H1 (cell line): ENCODE data around the gene FRMD3. TPM values are rescaled to one million over a fixed set of nuclear protein-coding genes. Genes with fewer than 3 reads are reported as not detected.

Source experiments
- CTCF ChIA-PET: fragments of 300-600 bp; sonication (Branson Sonifier 250); formaldehyde crosslinking; loops from one replicate; lab custom pipeline; 2021; ENCODE audit not compliant: partially characterized antibody; lab: Charles Lee
- POLR2A ChIA-PET: fragments of 300-600 bp; sonication (Branson Sonifier 250); formaldehyde crosslinking; loops from one replicate; lab custom pipeline; 2021; ENCODE audit warnings: inconsistent platforms; ENCODE audit not compliant: partially characterized antibody; lab: Charles Lee
- DNase-seq, 2 experiments: peaks; one replicate each; pipeline versions ENCODE4 v3.0.0 to v3.0.0-alpha.2; 2010 to 2022; ENCODE audit warnings: low spot score in 2 of 2, low read depth in 1 of 2, mixed read lengths in 1 of 2
- FAIRE-seq: peaks from 2 replicates; lab custom pipeline; 2011; peaks lifted over from hg19 to GRCh38; lab: Jason Lieb, UNC
- H2AFZ ChIP-seq: 2 replicates; pipeline ENCODE4 v1.8.1; 2012; ENCODE audit warnings: low read length, inconsistent platforms
- H2AK5ac ChIP-seq: 2 replicates; pipeline ENCODE4 v1.6.1; 2013; ENCODE audit warnings: low read depth, low read length
- H2BK120ac ChIP-seq: replicated peaks from 2 replicates; pipeline ENCODE3; 2013; ENCODE audit warnings: low read depth, low read length, inconsistent platforms
- H2BK12ac ChIP-seq: 2 replicates; pipeline ENCODE4 v1.6.1; 2013; ENCODE audit warnings: low read depth, low read length
- H2BK15ac ChIP-seq: 2 replicates; pipeline ENCODE4 v1.6.1; 2013; ENCODE audit warnings: low read length
- H2BK20ac ChIP-seq: 2 replicates; pipeline ENCODE4 v1.6.1; 2013; ENCODE audit warnings: low read length
- H2BK5ac ChIP-seq: 2 replicates; pipeline ENCODE4 v1.6.1; 2013; ENCODE audit warnings: low read depth, low read length
- H3K14ac ChIP-seq: 2 replicates; pipeline ENCODE4 v1.6.1; 2013; ENCODE audit warnings: inconsistent platforms; ENCODE audit not compliant: insufficient read length
- H3K18ac ChIP-seq: 2 replicates; pipeline ENCODE4 v1.6.1; 2013; ENCODE audit warnings: low read length; ENCODE audit errors: extremely low read depth
- H3K23ac ChIP-seq: 2 replicates; pipeline ENCODE4 v1.6.1; 2013; ENCODE audit warnings: inconsistent platforms; ENCODE audit not compliant: insufficient read length
- H3K23me2 ChIP-seq: 2 replicates; pipeline ENCODE4 v1.6.1; 2013; ENCODE audit warnings: low read depth, low read length
- H3K27ac ChIP-seq: 2 replicates; pipeline ENCODE4 v1.6.1; 2011; ENCODE audit warnings: low read depth, low read length, inconsistent platforms
- H3K27me3 ChIP-seq, 4 experiments: replicated peaks in 1 of 4; 1 replicate in 1 of 4; 2 replicates in 3 of 4; pipeline versions ENCODE4 v1.6.1 to v1.8.1; 2011 to 2013; ENCODE audit warnings: low read length in 3 of 4, mild to moderate bottlenecking in 3 of 4, inconsistent platforms in 2 of 4, mixed read lengths in 2 of 4, moderate library complexity in 1 of 4; ENCODE audit not compliant: control insufficient read depth in 3 of 4, insufficient read depth in 3 of 4; ENCODE audit errors: extremely low read depth in 1 of 4
- H3K36me3 ChIP-seq, 4 experiments: 2 replicates each; pipeline versions ENCODE4 v1.6.1 to v1.8.1; 2011 to 2013; ENCODE audit warnings: mild to moderate bottlenecking in 4 of 4, low read length in 3 of 4, moderate library complexity in 2 of 4, control low read depth in 1 of 4, inconsistent platforms in 1 of 4; ENCODE audit not compliant: insufficient read depth in 4 of 4, control insufficient read depth in 2 of 4
- H3K4ac ChIP-seq: replicated peaks from 2 replicates; pipeline ENCODE3; 2013; ENCODE audit warnings: low read length, low read depth, mixed read lengths, inconsistent platforms; ENCODE audit not compliant: insufficient read length
- H3K4me1 ChIP-seq, 4 experiments: replicated peaks in 1 of 4; 1 replicate in 1 of 4; 2 replicates in 3 of 4; pipeline versions ENCODE4 v1.6.1 to v1.8.1; 2011 to 2013; ENCODE audit warnings: low read length in 3 of 4, inconsistent platforms in 2 of 4, mixed read lengths in 1 of 4; ENCODE audit not compliant: insufficient read depth in 4 of 4, control insufficient read depth in 3 of 4
- H3K4me2 ChIP-seq, 2 experiments: 2 replicates each; pipeline versions ENCODE4 v1.6.1 to v1.8.1; 2011 to 2013; ENCODE audit warnings: low read depth in 2 of 2, low read length in 2 of 2, control low read depth in 1 of 2, inconsistent platforms in 1 of 2, mild to moderate bottlenecking in 1 of 2; ENCODE audit not compliant: insufficient read depth in 1 of 2
- H3K4me3 ChIP-seq, 4 experiments: fragments of 200-600, 300-600 bp in 1 of 4; sonication (generic), shearing (Covaris generic), sonication (Bioruptor Twin) in 1 of 4; 2 replicates each; pipeline versions ENCODE4 v1.5.1 to v1.8.1; 2011 to 2016; ENCODE audit warnings: low read length in 4 of 4, low read depth in 3 of 4, control low read depth in 2 of 4, inconsistent platforms in 2 of 4, mild to moderate bottlenecking in 2 of 4, mixed read lengths in 1 of 4, moderate library complexity in 1 of 4; ENCODE audit not compliant: insufficient read depth in 2 of 4; ENCODE audit errors: extremely low read depth in 1 of 4
- H3K56ac ChIP-seq: replicated peaks from 2 replicates; pipeline ENCODE3; 2013; ENCODE audit warnings: low read depth, mild to moderate bottlenecking, mixed read lengths, low read length, inconsistent platforms; ENCODE audit not compliant: insufficient read length
- H3K79me1 ChIP-seq: 2 replicates; pipeline ENCODE4 v1.6.1; 2013; ENCODE audit warnings: low read depth, low read length, control low read depth
- H3K79me2 ChIP-seq, 2 experiments: 2 replicates each; pipeline versions ENCODE4 v1.6.1 to v1.8.1; 2012 to 2013; ENCODE audit warnings: low read length in 2 of 2, mild to moderate bottlenecking in 2 of 2, inconsistent platforms in 1 of 2; ENCODE audit not compliant: insufficient read depth in 2 of 2, control insufficient read depth in 1 of 2
- H3K9ac ChIP-seq, 4 experiments: replicated peaks in 1 of 4; 1 replicate in 1 of 4; 2 replicates in 3 of 4; pipeline versions ENCODE4 v1.6.1 to v1.8.1; 2011 to 2013; ENCODE audit warnings: low read depth in 3 of 4, low read length in 3 of 4, control low read depth in 2 of 4, mild to moderate bottlenecking in 2 of 4, moderate library complexity in 2 of 4, inconsistent platforms in 1 of 4; ENCODE audit errors: extremely low read depth in 1 of 4
- H3K9me3 ChIP-seq, 2 experiments: 2 replicates each; pipeline versions ENCODE4 v1.6.1 to v1.8.1; 2012 to 2013; ENCODE audit warnings: mild to moderate bottlenecking in 2 of 2, moderate library complexity in 2 of 2, control low read depth in 1 of 2, inconsistent platforms in 1 of 2, low read depth in 1 of 2, low read length in 1 of 2, mixed read lengths in 1 of 2; ENCODE audit not compliant: insufficient read depth in 2 of 2
- H4K20me1 ChIP-seq, 2 experiments: replicated peaks in 1 of 2; 2 replicates each; pipeline versions ENCODE3 to v1.8.1; 2011 to 2013; ENCODE audit warnings: inconsistent platforms in 2 of 2, low read length in 2 of 2, mild to moderate bottlenecking in 1 of 2; ENCODE audit not compliant: insufficient read depth in 2 of 2, control insufficient read depth in 1 of 2
- H4K5ac ChIP-seq: 2 replicates; pipeline ENCODE4 v1.6.1; 2013; ENCODE audit warnings: low read length, low read depth, mixed read lengths, inconsistent platforms; ENCODE audit not compliant: insufficient read length
- H4K8ac ChIP-seq: 2 replicates; pipeline ENCODE4 v1.8.0; 2013; ENCODE audit warnings: mild to moderate bottlenecking, moderate library complexity, low read length, inconsistent platforms; ENCODE audit not compliant: insufficient read depth; ENCODE audit errors: extremely low read depth
- H4K91ac ChIP-seq: replicated peaks from 2 replicates; pipeline ENCODE3; 2013; ENCODE audit warnings: low read length, mixed read lengths, inconsistent platforms; ENCODE audit not compliant: insufficient read length
- CEBPB ChIP-seq: IDR thresholded peaks from 2 replicates; pipeline ENCODE4 v1.6.1; 2012; ENCODE audit warnings: low read depth, low read length
- CTBP2 ChIP-seq: IDR thresholded peaks from 2 replicates; pipeline ENCODE4 v1.7.0; 2011; ENCODE audit warnings: borderline replicate concordance, mild to moderate bottlenecking, moderate library complexity, mixed read lengths, low read length; ENCODE audit not compliant: insufficient read depth, insufficient read length
- EP300 ChIP-seq, 2 experiments: IDR thresholded peaks; 1 replicate in 1 of 2; 2 replicates in 1 of 2; pipeline ENCODE4 v1.6.1; 2011 to 2012; ENCODE audit warnings: low read depth in 2 of 2, low read length in 2 of 2, mild to moderate bottlenecking in 2 of 2, borderline replicate concordance in 1 of 2, inconsistent platforms in 1 of 2, moderate library complexity in 1 of 2
- HDAC6 ChIP-seq: IDR thresholded peaks from one replicate; pipeline ENCODE4 v1.7.1; 2012; ENCODE audit warnings: low read depth, mild to moderate bottlenecking, inconsistent platforms, low read length, moderate library complexity
- KDM5A ChIP-seq: fragments of 200-600 bp; IDR thresholded peaks from 2 replicates; pipeline ENCODE4 v1.7.1; 2012; ENCODE audit warnings: mild to moderate bottlenecking, low read length, inconsistent platforms, mixed read lengths
- RXRA ChIP-seq: IDR thresholded peaks from 2 replicates; pipeline ENCODE4 v1.6.1; 2011; ENCODE audit warnings: low read depth, mild to moderate bottlenecking, low read length, moderate library complexity; ENCODE audit not compliant: insufficient read depth
- SRF ChIP-seq: IDR thresholded peaks from 2 replicates; pipeline ENCODE4 v1.6.1; 2011; ENCODE audit warnings: mild to moderate bottlenecking, low read depth, low read length, moderate library complexity
- TCF12 ChIP-seq: IDR thresholded peaks from 2 replicates; pipeline ENCODE4 v1.6.1; 2011; ENCODE audit warnings: low read depth, mild to moderate bottlenecking, low read length
- WGBS, 2 experiments: shearing (Covaris generic) in 1 of 2; methylation state at CpG; one replicate each; pipeline versions ENCODE4 v1.1.6 to v1.1.7; 2013 to 2015; ENCODE audit warnings: low lambda C conversion rate in 2 of 2, mixed read lengths in 2 of 2, inconsistent platforms in 1 of 2, low coverage in 1 of 2, missing lambda C conversion rate in 1 of 2; ENCODE audit not compliant: insufficient replicate concordance in 2 of 2, insufficient coverage in 1 of 2, insufficient read length in 1 of 2; ENCODE audit errors: extremely low coverage in 1 of 2, missing lambda C conversion rate in 1 of 2; 5-methylcytosine and 5-hydroxymethylcytosine counted together
- polyA plus RNA-seq, 7 experiments: library from polyadenylated mRNA; depleted of rRNA in 3 of 7; stranded (reverse) in 5 of 7; unstranded in 2 of 7; fragments of >200 nt in 5 of 7; fragments of 200-250 nt in 2 of 7; gene quantifications; 1 replicate in 5 of 7; 2 replicates in 1 of 7; 4 replicates in 1 of 7; pipeline versions ENCODE4 v1.2.1 to v1.2.3, GENCODE V29; 2011 to 2013; ENCODE audit warnings: missing spikeins in 2 of 7, mixed read lengths in 2 of 7
- total RNA-seq: library from RNA; stranded (reverse); fragmentation: NEBNext Ultra II Directional; extraction: Animal tissue kit (Norgen Biotek cat#: 25700); gene quantifications from 2 replicates; pipeline ENCODE4 v1.2.1, GENCODE V29; 2021

FRMD3 gene
- total and polyA plus RNA-seq, 2 of the 8 experiments (the other 6 are each of a cell fraction or from before 2014, with no cell fraction given) = 0.15 to 1.4 TPM

DNA sequence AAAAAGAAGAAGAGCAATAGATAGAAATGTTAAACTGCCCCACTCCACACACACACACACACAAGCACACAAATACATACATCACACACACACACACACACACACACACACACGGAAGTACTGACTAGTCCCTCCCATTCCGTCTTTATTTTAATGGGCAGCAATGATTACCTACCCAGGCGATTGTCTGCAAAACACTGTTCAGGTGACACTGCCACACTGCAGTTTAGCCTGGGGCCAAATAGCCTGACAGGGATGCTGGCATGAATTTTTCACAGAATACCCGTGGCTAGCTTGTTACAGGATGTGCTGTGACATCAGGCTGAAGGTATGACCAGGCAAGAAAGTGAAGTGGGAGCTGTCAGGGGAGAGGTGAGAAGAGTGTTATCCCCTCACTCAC is 86.9 kb downstream of the FRMD3 start:
- Histone ChIP-seq H3K23ac (no peak overlapping the region), H4K8ac (no peak overlapping the region), H3K9ac (no peak overlapping the region), H3K9me3 (no peaks in the 10 kb centered on the region), H2BK12ac (no peak overlapping the region), H3K79me2 (no peaks in the 10 kb centered on the region), H2AK5ac (no peak overlapping the region), H3K79me1 (no peaks in the 10 kb centered on the region), H2BK120ac (no peak overlapping the region), H2BK5ac (no peak overlapping the region), H3K4me3 (no peak overlapping the region), H4K20me1 (no peaks in the 10 kb centered on the region), H3K4me1 (no peaks in the 10 kb centered on the region), H3K23me2 (no peaks in the 10 kb centered on the region; the same call in 1 of the 2 replicates), H4K91ac (no peak overlapping the region), H2BK20ac (no peak overlapping the region), H3K4me2 (no peak overlapping the region), H3K27me3 (no peaks in the 10 kb centered on the region), H2BK15ac (no peak overlapping the region), H3K4ac (no peak overlapping the region), H3K18ac (no peak overlapping the region), H3K56ac (no peak overlapping the region), H4K5ac (no peak overlapping the region), H3K14ac (no peak overlapping the region), H2AFZ (no peak overlapping the region), H3K36me3 (no peaks in the 10 kb centered on the region), H3K27ac (no peak overlapping the region)
- CTCF ChIA-PET = interaction anchor here (1.0 kb wide), 1 partner anchor 116 kb away, joined by 3 read pairs; no protein-coding TSS in a partner anchor
- DNase-seq = no peak
- FAIRE-seq = no peak
- TF ChIP-seq SRF (no peak), RXRA (no peak), TCF12 (no peak), CEBPB (no peak), KDM5A (no peak), EP300 (IDR thresholded peaks at IDR 0.05; ENCODE audit: borderline replicate concordance in 1 of 2, low read depth in 2 of 2, low read length in 2 of 2) (no peak), CTBP2 (no peak), HDAC6 (no peak)
- POLR2A ChIA-PET = no interaction called here
- 86% methylated on average over 4 of the region's 4 CpGs; no CpG with 5 or more reads in 1 of the 2 experiments for WGBS, 2 experiments
